Inferior parietal cortex (tissue), 1 donor: Measurements from ENCODE around the gene TMCO4.

Experiments used
- DNase-seq: peaks from one replicate; pipeline ENCODE4 v3.0.0-alpha.2; 2016; ENCODE audit errors: extremely low spot score

Gene TMCO4

DNA sequence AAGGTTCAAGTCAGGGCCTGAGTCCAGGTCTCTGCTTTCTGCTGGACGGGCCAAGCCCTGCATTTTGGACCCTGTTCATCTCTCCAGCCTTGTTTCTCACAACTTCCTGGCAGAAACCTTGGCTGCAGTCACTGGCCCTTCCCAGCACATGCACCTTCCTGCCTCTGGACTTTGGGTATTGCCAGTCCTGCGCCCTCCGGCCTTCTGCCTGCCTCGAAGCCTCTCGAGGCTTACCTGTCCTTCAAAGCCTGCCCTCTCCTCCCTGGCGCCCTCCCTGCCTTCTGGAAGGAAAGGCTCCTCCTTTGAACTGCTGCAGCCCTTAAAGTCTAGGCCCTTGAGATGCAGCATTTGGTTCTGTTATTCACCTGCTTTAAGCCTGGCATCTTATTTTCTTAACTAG, 82.2 kb downstream of the TMCO4 start:
- DNase-seq: no peak

DNA sequence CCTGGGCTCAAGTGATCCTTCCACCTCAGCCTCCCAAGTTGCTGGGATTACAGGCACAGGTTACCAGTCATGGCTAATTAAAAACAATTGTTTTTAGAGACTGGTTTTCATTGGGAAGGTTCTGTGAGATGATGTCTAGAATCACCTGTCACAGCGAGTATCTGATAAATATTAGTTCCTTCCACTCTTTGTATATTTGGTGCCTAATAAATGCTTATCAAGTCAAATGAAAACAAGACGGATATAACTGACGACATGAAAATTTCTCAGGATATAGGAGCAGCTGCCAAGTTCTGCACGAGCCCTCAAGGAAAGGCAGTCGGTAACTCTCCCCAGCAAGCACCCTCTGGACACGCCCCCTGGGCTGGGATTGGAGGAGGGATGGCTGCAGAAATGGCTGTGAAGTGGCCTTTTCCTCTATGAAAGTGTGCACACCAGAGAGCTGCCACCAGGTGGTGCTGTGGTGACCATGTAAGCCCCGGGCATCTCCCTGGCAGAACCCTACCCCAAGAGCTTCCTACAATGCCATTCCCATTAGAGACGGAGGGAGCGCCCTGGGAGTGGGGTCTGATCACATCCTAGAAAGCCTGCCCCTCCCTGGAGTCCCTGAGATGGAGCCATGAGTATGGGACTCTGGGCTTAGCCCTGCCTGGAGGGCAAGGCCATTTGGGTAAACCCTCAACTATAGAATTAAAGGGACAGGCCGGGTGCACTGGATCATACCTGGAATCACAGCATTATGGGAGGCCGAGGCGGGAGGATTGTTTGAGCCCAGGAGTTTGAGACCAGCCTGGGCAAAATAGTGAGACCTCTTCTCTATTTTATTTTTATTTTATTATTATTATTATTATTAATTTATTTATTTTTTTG, 84.1 kb downstream of the TMCO4 start:
- DNase-seq: peak; percentile 82

DNA sequence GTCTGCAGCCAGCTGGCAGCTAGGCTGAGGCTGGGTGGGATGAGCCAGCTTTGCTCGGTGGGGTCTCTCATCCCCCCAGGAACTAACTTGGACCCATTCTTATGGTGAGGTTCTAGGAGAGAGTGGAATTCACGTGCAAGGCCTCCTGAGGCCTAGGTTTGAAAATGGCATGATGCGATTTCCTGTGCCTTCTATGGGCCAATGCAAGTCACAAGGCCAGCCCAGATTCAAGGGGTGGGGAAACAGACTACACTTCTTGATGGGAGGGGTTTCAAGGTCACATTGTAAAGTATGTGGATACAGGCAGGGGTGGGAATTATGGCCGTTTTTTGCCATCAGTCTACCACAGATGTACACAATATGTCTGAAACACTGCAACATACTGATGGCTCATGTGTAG, 86.8 kb downstream of the TMCO4 start:
- no peak for DNase-seq

DNA sequence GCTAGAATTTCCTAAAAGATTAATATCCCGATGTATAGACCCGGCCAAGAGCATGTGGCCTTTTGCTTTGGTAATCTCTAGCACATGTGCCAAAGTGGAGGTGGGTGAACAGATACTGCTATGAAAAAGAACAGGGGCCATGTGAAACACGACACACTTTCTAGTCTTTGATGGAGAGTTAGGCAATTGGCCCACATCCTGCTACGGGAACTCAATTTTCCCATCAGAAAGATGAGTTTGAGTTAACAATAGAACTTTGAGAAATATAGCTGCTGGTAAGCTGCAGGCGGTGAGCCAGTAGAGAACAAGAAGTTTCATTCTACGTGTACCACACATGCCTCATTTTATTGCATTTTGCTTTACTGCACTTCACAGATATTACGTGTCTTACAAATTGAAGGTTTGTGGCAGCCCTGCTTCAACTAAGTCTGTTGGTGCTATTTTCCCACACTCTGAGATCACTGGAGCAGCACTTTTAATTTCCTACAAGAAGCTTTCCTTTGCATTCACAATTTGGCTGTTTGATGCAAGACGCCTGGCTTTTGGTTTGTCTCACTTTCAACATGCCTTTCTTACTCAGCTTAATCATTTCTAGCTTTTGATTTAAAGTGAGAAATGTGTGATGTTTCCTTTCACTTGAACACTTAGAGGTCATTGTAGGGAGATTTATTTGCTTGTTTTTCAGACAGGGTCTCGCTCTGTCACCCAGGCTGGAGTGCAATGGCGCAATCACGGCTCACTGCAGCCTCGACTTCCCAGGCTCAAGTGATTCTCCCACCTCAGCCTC, 88.7 kb downstream of the TMCO4 start:
- no peak for DNase-seq

DNA sequence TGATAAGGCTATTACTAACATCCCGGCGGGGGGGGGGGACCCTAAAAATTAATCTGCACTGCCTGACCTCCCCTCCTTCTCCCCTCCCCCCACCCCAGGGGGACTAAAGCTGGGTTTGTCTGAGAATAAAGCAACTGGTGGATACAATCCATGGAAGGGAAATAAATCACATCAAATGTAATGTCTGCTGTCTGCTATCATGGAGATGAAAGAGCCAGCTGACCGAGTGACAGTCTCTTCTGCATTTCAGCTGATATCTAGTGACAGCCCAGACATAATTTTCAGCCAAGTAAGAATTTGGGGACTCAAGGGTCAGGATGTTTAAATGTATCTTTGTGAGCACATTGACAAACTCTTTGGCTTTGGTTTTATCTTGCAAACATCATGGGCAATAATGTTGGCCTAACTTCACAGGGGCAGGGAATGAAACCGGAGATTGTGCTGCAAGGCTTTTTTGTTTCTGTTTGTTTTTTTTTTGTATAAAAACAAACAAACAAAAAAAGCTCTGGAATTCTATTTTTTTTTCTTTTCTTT, 90.4 kb downstream of the TMCO4 start:
- no peak for DNase-seq

DNA sequence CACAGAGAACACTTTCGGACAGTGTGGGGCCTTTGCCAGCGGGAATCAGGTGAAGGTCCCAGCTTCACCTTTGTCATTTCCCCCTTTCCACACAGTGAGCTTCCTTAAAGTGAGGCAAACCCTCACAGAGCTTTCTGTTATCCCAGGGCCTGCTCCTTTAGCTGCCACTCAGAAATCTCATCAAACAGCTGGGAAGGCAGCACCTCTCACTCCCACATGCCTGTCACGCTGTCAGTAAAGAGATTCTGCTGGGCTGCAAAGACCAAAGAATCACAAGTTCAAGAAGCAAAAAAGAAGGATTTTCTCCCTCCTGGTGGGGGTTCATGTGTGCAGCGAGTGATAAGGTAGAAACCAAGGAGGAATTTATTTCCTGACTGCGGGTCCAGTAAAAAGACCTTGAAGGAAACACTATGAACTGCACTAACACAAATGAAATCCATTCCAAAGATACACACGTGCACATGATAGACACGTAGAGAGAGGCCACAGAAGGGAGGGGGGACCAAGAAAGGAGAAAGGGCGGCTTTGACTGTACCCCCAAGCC, 91.1 kb downstream of the TMCO4 start:
- no peak for DNase-seq

DNA sequence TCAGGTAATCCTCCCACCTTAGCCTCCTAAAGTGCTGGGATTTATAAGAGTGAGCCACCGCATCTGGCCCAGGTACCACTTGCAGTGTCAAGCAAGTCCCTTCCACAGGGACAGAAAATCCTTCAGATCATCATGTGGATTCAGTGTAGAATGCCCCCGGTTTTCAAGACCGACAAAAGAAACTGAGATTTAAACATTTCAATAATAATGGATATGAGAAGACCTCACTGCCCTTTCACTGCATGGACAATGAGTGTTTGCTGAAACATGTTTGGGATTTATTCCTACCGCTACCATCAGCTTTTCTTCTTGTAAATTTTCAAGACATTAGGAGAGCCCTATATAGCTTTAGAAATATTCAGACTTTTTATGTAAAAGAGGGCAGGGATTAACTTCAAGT, 93.6 kb downstream of the TMCO4 start:
- DNase-seq: no peak

DNA sequence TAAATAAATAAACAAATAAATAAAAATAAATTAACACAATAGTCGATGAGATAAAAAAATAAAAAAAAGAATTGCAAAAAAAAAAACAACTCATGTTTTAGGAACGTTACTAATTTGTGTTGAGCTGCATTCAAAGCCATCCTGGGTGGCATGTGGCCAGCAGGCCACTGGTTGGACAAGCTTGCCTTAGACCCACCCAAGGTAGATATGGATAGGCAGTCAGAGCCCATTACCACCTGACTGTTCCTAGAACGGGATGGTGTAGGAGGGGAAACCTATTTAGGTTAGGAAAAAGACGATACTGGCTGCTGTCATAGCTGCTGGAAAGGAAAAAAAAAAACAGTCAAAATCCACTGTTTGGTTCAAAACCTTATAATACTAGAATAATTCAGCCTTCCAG, 94.3 kb downstream of the TMCO4 start:
- no peak for DNase-seq

DNA sequence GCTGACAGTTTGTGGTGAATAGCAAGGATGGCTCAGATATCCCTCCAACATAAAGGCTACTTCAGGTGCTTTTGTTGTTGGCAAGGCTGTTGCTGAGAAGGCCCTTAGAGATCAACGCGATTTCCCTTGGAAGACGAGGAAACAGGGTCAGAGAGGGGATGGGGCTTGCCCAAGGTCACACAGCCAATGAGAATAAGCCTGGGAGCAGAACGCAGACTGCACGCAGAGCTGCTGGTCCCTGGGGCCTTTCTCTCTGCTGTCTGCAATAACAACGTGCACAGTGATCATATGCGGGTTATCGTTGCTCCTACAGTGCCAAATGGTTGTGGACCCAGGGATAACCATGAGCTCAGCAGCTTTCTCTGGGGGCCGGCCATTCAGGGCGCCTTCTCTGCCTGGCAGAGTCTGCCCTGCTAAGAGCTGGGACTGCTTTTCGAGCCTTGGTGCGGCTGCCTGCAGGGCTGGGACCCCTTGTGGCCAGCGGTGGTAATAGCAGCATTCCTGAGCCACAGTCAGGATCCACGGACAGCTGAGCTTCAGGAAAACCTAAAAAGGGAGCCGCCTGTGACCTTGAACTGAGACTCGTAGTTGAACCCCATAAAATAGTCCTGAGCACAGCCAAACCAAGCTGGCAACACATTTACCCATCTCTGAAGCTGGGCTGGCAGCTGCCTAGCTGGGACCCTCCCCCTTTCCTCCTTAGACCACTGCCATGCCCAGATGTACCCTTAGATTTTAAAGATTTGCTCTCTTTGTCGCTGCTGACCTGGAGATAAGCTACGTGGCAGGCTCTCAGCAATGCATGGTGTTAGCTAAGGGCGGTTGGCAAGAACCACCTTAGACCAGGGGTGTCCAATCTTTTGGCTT, 95.2 kb downstream of the TMCO4 start:
- peak; percentile 74 for DNase-seq

DNA sequence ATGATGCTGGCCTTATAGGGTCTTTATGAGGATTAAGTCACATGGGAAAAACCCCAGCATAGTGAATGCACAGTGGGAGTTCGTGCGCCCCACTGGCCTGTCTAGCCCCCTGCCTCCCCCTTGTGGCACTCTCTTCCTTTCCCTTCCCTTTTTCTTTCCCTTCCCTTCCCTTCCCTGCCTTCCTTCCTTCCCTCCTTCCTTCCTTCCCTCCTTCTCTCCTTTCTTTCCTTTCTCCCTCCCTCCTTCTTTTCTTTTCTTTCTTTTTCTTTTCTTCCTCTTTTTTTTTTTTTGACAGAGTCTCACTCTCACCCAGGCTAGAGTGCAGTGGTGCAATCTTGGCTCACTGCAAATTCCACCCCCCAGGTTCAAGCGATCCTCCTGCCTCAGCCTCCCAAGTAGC, 96.4 kb downstream of the TMCO4 start:
- DNase-seq: no peak

DNA sequence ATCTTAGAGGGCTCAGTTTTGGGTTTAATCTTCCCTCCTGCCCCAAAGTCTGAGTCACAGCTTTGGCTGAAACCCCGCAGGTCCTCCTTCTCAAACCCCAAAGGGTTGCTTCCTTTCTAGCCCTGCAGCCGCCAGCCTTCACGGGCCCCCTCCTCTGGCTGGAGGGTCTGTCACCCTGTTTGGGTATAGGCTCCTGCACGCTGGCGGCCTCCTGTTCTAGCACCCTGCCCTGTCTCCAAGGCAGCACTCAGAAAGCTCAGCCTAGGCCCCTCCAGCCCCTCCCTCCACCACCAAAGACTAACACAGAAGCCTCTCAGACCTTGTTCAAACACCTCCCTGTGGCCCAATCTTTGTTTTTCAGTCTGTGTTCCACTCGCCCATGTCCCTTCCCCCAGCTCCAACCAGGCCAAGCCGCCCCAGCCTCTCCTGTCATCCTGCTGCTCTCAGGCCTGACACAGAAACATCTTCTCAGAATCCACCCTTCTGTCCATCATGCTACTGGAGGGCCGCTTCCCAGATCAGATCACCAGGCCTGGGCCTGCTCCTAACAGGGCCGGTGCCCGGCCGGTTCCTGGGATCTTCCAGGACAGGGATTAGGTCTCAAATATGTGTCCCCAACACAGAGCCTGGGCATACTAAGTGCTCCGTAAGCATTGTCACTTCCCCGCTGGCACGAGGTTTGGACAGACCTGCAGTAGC, 99.5 kb downstream of the TMCO4 start:
- no peak for DNase-seq

DNA sequence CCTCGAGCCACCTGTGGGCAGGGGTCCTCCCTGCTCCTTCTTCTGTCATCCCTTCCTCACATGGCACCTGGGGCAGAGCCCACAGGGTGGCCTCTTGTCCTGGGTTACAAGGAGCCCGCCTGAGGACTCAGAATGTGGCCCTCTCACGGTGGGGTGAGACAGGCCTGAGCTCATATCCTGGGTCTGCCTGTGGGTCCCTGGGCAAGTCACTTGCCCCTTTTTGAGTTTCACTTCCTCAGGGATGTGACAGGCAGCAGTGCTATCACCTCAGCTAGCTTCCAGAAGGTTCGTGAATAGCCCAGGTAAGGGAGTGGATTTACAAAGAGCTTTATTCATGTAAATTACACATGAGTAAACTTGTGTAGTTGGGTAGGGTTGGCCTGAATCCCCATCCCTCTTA, 101.5 kb downstream of the TMCO4 start:
- no peak for DNase-seq

DNA sequence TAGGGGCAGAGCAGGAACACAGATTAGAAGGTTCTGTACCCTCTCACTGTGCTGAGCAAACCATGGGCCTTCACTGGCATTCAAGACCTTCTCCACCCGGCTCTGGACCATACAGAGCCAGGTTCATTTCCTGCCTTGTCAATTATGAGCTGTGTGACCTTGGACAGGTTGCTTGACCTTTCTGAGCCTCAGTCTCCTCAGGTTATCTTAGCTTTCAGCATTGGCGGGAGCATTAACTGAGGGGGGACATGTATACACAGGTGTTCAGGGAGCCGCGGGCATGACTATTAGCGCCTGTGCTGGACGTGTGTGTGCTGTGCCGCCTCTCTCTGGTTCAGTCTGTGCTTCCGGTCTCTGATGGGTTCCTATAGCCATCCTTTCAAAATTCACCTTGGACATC, 102.9 kb downstream of the TMCO4 start:
- DNase-seq: no peak

DNA sequence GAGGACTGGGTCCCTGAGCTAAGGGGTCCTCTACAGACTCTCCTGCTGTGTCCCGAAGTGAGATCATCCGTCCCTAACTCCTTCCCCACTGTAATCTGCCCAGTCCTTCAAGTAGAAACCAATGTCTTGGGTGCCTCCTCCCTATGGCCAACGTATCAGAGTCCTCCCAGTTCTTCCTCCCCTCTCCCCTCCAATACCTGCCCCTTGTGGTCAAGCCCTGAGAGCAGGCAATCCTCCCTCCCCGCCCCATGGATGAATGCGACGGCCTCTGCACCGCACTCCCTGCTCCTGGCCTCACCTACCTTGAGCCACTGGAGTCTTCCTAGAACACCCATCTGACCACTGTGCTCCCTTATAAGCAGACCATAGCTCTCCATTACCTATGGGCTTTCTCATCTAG, 103.9 kb downstream of the TMCO4 start:
- no peak for DNase-seq

DNA sequence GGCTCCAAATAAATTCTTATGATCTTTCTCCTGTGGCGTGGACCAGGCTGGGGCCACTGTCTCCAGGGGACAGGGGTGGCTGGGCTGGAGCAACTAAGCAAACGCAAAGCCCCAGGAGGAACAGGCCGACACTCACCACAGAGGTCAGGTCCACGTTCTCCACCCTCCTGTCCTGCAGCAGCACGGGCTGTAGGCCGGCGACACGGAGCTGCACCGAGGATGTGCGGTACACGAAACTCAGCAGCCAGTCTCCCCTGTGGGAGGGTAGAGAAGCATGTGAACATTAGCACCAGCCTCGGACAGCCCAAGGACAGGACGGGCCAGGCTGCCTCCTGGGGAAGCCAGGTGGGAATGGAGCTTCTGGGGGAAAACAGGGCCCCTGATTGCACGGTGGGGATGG, 105.4 kb downstream of the TMCO4 start:
- DNase-seq: no peak

DNA sequence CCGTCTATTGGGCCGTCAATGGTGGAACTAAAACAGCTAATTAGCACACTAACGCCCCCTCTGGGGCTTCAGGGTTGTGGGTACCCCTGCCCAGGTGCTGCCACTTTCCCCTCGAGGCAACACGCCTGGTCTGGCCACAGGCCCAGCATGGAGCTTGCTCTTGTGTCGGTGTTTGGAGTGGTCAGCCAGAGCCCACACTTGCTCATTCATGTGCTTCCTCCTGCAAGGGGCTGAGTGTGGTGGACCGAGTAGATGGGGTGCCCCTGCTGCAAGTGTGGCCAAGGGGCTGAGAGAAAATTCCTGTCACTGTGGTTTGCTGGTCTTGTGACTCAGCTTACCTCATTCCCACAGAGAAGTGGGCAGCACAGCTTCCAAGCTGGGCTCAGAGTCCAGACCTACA, 109.4 kb downstream of the TMCO4 start:
- no peak for DNase-seq

DNA sequence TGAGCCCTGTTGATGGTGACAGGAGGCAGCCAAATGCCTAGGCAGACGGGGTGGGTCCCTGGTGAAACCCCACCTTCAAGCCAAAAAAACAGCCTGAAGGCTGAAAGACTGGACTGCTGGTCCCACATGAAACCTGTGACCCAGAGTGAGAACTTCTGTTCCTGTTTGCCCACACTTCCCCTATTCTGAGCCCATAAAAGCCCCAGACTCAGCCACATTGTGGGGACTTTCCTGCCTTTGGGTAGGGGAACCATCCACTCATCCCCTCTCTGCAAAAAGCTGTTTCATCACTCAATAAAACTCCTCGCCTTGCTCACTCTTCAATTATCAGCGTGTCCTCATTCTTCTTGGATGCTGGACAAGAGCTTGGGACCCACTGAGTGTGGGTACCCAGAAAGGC, 109.9 kb downstream of the TMCO4 start:
- no peak for DNase-seq

DNA sequence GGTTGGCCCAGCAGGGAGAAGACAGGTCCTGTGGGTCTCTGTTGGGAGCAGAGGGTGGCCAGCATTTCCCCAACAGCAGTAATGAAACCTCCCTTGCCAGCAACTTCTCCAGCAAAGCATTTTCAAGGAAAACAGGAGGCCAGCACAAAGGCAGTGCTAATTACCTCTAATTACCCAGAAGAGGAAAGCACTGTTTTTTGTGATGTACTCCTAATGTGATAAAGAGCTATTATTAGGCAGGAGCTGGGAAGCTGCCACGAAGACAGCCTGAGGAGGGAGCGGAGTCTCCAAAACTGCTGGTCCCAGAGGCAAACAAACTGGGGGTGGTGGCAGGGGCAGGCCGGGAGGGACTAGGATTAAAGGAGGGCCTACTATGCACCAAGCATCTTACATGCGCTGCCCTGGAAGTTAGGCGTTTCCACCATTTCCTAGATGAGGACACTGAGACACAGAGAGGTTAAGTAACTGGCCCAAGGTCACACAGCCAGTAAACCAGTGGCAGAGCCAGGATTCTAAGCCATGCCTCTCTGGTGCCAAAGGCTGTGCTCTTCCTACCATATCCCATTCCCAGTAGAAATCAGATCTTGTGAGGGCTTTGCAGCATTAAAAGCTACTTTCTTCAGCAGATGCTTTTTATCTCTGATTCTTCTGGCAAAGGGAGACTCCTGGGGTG, 110.5 kb downstream of the TMCO4 start:
- DNase-seq: no peak

DNA sequence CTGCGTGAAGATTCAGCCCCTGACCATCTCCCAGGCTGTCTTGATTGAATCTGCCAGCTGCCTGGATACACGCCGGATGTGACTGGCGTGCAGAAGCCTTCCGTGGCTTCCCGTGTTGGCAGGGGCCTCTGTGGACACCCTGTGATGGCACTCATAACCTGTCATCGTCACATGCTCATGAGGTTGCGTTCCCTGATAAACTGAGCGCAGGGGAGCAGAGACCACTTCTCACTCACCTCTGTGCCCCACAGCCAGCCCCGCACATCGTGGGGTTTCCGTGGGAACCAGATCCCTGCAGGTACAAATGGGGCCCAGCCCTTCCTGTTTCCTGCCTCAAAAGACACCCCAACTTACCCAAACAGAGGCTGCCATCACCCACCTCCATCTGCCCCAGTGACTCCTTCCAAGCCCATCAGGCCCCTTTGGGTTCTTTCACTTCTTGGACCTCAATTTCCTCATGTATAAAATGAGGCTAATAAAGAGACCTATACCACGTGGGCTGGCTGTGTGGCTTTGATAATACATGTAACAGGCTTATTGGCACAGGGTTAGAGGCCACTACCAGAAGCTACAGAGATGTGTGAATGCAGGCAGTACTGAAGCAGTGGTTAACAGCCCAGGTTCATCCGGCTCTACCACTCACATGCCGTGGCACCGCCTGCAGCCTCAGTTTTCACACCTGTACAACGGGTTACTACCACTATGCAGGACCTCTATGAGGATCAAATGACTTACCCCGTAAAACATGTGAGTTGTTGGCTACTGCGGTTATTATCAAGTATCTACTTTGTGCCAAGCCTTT, 111.5 kb downstream of the TMCO4 start:
- DNase-seq: no peak

DNA sequence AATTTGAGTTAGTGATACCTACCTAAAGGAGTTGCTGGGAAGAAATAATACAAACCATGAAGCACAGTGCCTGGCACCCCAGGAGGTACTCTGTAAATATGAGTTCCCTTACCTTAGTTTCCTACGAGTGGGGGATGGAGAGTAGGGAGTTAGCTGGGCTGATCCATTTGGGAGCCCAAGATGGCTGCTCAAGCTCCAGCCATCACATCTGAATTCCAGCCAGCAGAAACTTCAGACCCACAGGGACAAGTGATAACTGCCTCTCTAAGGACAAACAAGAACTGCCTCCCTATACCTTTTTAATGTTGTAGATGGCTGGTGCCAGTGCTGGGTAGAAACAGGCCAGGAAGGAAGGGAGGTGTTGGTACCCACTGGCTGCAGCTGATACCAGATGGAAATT, 112.3 kb downstream of the TMCO4 start:
- DNase-seq: no peak
